NCI-H526 treated with DMSO at 0.1 percent for 48 hours (cell line): ENCODE measurements around the gene ARHGAP10.

Experiments
- DNase-seq: peaks from one replicate; lab custom pipeline; 2025; lab: John Stamatoyannopoulos, UW

ARHGAP10 gene

GRCh38 chr4:148030193-148030873 lies 298.4 kb downstream of the ARHGAP10 start:
- no peak for DNase-seq

DNA sequence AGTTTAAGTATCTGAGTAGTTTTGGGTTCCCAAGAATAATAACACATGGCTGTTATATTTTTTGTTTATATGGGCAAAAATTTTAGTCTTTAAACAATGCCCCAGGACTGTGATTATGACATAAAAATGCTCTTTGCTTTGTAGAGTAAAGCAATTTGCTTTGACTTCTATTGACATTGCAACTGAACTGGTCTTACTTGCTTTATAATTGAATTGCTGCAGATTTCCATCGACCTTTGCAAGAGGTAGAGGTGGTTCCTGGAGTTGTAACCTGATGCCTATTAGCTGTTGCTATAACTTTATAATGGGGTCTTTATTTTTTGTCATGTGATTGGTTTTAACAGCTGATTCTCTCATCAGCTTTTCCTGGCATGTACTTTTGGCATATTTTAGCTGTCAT lies 302.9 kb downstream of the ARHGAP10 start:
- DNase-seq = no peak

DNA sequence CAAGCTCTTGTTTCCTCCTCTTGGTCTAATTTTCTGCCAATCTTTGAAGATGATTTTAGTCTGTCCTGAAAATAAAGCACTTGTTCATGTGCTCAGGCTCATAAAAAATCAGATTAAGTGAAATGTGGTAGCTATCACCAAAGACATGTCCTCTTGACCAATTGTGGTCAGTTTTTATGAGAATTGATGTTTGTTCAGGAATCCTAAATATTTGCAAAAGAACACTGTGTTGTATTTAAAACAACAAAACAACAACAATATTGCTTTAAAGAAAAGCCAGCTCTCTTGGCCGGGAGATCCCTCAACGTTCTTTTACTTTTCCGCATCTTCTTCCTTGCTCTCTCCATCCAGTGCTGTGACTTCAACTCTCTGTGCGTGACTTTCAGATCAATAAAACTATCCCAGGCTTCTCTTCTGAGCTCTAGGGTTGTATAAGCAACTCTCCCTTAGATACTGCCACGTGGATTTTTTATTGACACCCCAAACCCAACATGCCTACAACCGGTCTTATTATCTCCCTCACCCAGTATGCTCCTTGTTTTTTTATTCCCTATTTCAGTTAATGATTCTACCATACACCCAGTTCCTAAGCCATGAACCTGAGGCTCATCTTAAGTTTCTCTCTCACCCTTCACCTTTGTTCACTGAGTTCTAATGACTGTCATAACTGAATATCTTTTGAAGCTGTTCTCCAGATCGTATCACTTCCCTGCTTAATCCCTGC lies 309.9 kb downstream of the ARHGAP10 start:
- no peak for DNase-seq

DNA sequence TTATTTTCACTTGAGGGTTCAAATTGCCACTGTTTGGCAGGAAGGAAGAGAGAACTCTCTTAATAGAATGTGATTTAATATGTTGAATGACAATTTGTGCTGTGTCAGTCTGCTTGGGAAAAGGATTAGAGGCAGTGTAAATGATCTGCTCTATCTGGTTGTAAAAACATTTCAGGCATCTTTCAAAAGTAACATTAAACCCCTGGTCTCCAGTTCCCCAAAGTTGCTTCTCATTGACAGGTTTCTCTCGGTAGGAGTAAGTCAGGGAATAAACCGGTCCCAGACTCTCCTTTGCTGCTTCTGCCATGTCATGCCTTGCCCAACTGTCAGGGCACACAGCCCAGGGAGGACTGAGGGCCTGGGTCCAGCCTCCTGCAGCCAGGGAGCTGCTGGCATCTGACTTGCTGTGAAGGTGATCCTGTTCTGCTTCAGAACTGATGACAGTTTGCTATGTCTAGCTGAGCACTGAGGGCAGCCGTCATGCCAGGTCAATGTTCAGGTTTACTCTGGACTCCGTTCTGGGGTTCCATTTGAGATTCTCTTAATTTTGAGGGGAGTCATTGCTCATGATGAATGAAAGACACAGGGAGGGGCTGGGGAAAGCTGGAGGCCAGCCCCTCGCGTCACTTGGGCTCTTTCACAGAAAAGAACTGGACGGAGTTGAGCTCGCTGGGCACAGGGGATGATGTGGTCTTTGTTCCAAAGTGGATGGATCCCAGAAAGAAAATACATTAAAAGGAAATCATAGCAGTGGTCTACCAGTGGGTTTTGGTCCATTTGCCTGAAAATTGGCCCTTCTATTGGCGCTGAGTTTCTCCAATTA lies 312.4 kb downstream of the ARHGAP10 start:
- DNase-seq = no peak

- DNase-seq = no peak
Measured at GRCh38 chr4:148044912-148045352, 313.0 kb downstream of the ARHGAP10 start.

GRCh38 chr4:148048598-148048997 lies 316.7 kb downstream of the ARHGAP10 start:
- DNase-seq = no peak

DNA sequence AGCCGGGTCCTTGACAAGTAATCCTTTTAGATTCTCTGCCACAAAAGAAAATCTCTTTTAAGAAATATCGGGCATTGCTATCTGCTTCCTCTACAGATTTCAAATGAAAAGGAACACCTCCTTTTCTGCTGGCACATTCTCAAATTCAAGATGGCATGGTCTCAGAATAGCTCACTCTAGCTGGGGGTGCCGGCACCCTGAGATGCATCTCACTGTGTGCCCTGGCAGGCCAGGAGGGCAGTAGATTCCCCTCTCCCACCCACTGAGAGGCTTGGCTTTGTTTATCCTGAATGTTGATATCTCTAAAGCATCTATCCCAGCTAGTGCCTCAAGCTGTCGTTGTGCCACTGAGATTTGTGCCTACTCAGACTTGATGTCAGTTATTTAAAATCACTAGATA lies 319.5 kb downstream of the ARHGAP10 start:
- no peak for DNase-seq

DNA sequence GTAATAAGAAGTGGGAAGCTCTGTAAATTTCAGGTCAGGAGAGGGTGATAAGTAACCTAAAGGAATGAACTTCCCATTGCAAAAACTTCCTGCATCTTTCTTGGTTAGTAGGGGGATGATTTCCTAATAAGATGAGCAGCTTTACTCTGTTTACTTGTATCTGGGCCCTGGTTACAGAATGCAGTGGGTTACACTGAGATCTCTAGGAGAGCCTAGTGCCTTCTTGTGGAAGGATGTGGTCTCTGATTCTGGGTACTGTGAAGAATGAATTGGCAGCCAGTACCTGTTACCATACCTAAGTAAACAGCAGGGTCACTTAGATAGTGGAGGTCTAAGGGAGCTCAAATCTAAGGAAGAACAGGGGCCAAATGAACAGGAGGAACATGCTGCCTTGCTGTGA lies 320.6 kb downstream of the ARHGAP10 start:
- DNase-seq = no peak

DNA sequence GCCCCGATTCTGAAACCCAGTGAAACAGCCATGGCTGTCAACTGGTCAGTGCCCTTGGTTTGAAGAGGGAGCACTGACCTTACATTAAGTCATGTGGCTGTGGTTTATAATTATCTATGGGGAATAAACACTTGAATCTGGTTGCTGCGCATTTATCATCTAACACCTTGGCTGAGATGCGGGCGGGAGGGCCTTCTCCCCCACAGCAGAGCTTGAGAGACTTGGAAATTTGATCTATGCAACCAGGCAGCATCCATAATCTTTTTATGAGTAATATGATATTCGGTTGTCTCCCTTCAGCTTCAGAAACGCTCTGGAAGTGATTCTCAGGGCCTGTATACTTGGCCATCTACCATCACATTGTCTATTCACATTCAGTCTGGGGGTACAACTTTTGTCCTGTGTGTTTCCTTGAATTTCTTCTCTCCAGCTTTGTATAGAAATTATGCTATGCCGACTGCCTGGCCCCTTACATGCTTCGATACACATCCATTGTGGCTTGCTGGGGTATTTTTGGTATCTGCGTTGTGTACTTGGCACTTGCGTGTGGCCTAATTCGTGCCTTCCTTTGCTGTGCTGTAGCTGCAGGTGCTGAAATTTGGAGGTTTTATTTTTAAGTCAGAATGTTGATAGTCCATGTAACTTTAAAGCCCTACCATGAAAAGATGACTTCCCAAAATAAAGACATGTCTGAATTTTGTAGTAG lies 321.6 kb downstream of the ARHGAP10 start:
- no peak for DNase-seq

- peak; percentile 35 for DNase-seq
Measured at GRCh38 chr4:148054275-148054674, 322.4 kb downstream of the ARHGAP10 start.

DNA sequence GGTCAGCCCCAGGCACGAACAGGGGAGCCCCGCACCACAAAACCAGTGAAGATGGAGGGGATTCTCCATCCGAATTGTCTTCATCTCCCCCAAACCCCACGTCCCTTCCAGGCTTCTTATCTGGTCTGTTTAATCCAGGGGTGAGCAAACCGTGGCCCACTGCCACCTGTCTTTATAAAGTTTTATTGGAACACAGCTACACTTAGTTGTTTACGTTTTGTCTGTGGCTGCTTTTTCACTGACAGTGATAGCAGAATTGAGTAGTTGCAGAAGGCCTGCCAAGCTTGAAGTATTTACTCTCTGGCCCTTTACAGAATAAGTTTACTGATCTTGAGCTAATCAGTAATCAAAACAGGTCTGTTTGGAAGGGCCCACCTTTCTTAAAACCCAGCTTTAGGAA lies 324.0 kb downstream of the ARHGAP10 start:
- no peak for DNase-seq

DNA sequence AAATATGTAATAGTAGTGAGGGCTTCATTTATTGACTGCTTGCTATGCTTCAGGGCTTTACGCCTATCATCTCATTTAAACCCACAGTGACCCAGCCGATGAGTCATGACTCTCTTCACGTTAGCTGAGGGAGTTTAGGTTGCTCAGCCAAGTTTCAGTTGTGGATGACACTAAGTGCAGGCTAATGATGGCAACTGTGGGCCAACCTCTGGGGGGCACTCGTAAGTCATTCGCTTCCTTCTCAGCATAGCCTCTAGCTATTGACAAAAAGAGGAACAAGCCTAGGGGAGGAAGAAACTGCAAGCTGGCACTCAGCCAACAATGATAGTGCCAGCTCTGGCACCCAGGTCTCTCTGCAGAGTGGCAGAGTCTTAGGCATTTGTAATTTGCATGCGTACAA lies 325.0 kb downstream of the ARHGAP10 start:
- DNase-seq = no peak

DNA sequence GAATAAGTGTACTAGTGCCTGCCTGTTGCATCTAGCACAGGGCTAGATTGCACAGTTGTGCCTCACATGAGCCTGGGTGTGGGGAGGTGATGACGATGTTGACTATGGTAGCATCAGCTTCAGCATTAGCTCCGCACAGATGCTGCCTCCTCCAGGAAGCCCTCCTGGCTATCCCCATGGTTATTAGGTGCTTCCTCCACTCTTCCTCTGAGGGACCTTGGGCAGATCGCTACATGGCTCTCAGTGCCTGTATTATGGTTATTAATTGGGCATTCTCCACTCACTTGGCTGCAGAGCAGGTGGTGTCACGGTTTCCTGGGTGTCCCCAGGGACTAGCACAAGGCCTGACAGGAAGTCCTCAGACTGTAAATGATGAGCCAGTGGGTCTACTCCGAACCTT lies 325.6 kb downstream of the ARHGAP10 start:
- no peak for DNase-seq

- no peak for DNase-seq
Measured at GRCh38 chr4:148057984-148058859, 326.3 kb downstream of the ARHGAP10 start.

- DNase-seq = no peak
Measured at GRCh38 chr4:148059617-148060180, 327.8 kb downstream of the ARHGAP10 start.

- no peak for DNase-seq
Measured at GRCh38 chr4:148060264-148061140, 328.6 kb downstream of the ARHGAP10 start.

- no peak for DNase-seq
Measured at GRCh38 chr4:148061141-148061481, 329.2 kb downstream of the ARHGAP10 start.

GRCh38 chr4:148061795-148062194 lies 329.9 kb downstream of the ARHGAP10 start:
- no peak for DNase-seq

GRCh38 chr4:148062301-148062950 lies 330.5 kb downstream of the ARHGAP10 start:
- no peak for DNase-seq
